ENCODE results near the gene TOPBP1. TPM values are rescaled to one million over a fixed set of nuclear protein-coding genes. Genes with fewer than 3 reads are reported as not detected.

TOPBP1 gene
- total RNA-seq (2021): 47.4 and 51.5 TPM in 2 replicates
- long read RNA-seq, full-length matches to known transcripts: 29 of 85 reads
- long read RNA-seq, partial matches to known transcripts: 43 of 85 reads
- long read RNA-seq, other reads (novel, unspliced or antisense): 13 of 85 reads

- H4K8ac ChIP-seq (replicated peaks; ENCODE audit: insufficient read length, low read depth, low read length): no peak within 1 kb of the TSS
- H2BK12ac ChIP-seq (ENCODE audit: insufficient read length, low read depth, low read length): no peak within 1 kb of the TSS
- no peak within 1 kb of the TSS for H4K91ac ChIP-seq (ENCODE audit: insufficient read length, low read depth, low read length)
- H3K23ac ChIP-seq (ENCODE audit: insufficient read length, low read depth, low read length): no peak within 1 kb of the TSS
- H3K4me3 Mint-ChIP-seq: peak within 1 kb of the TSS; percentile 91 to 92
- DNase-seq: peak; percentile 92
- WGBS (ENCODE audit: extremely low coverage, insufficient read length, low lambda C conversion rate): no CpG with 5 or more reads among the region's 58 CpGs
- 0 out of 2 replicates have a peak within 1 kb of the TSS, but pooled peaks have one; percentile 87 for H2BK15ac ChIP-seq (ENCODE audit: low read depth, low read length)
- H3K79me1 ChIP-seq (ENCODE audit: insufficient read depth, low read depth, low read length, poor library complexity, severe bottlenecking): no peaks in the 10 kb centered on the region
- peak within 1 kb of the TSS; percentile 11 for H3K27ac ChIP-seq (ENCODE audit: insufficient read length, low read depth, low read length)
- H2AK5ac ChIP-seq (ENCODE audit: insufficient read length, low read length): no peak within 1 kb of the TSS
- TF ChIP-seq CTCF (conservative IDR thresholded peaks at IDR 0.05): no peak
- H2BK20ac ChIP-seq (ENCODE audit: low read depth, low read length, poor library complexity, severe bottlenecking): no peak within 1 kb of the TSS
- no peaks in the 10 kb centered on the region for H3K27me3 ChIP-seq (ENCODE audit: insufficient read depth, low read length)
- peak within 1 kb of the TSS; percentile 93 for H3K4me2 ChIP-seq (ENCODE audit: insufficient read depth, insufficient read length, low read length)
- peaks cover 1 to 27% (median 26%) of the 10 kb centered on the region in 3 experiments; a peak in 6 of 7 replicates for H3K36me3 Mint-ChIP-seq (ENCODE audit: insufficient read depth in 1 of 3, low read depth in 3 of 3)
- H3K4ac ChIP-seq (ENCODE audit: low read depth, low read length): no peak within 1 kb of the TSS; the same call in 1 of the 2 replicates
- H2BK120ac ChIP-seq (ENCODE audit: low read depth, low read length, poor library complexity, severe bottlenecking): peak within 1 kb of the TSS; percentile 52
- H3K27ac Mint-ChIP-seq: peak within 1 kb of the TSS; percentile 96 to 97 (median 96)
- H3K23me2 ChIP-seq (ENCODE audit: insufficient read length, low read depth, low read length, poor library complexity, severe bottlenecking): peaks cover 3% of the 10 kb centered on the region
- peak within 1 kb of the TSS; percentile 64 for H3K56ac ChIP-seq (ENCODE audit: insufficient read length, low read depth, low read length)
- H3K79me2 ChIP-seq (ENCODE audit: insufficient read depth, low read length): peaks cover 2% of the 10 kb centered on the region; the same call in 1 of the 2 replicates
- H2BK5ac ChIP-seq (ENCODE audit: insufficient read length, low read length): peak within 1 kb of the TSS; percentile 90
- peak within 1 kb of the TSS; percentile 94 for H3K9ac ChIP-seq (ENCODE audit: extremely low read depth, insufficient read length, low read length)
- no peaks in the 10 kb centered on the region for H3K27me3 Mint-ChIP-seq (ENCODE audit: low read depth)
- H3K4me1 Mint-ChIP-seq: peaks cover 23 to 30% of the 10 kb centered on the region in 2 experiments
- H3K9me3 Mint-ChIP-seq: no peaks in the 10 kb centered on the region
- H3K14ac ChIP-seq (ENCODE audit: insufficient read depth, low read length): peak within 1 kb of the TSS; percentile 99
- H3K18ac ChIP-seq (ENCODE audit: insufficient read length, low read depth, low read length): peak within 1 kb of the TSS; percentile 97
- H3T11ph ChIP-seq (ENCODE audit: low read length): no peak within 1 kb of the TSS
- H4K20me1 ChIP-seq (ENCODE audit: control insufficient read depth, insufficient read depth, insufficient read length): no peaks in the 10 kb centered on the region
- H3K9me3 ChIP-seq (ENCODE audit: control insufficient read depth, low read depth, low read length): no peaks in the 10 kb centered on the region
- H3K4me1 ChIP-seq (ENCODE audit: insufficient read depth, low read length): no peaks in the 10 kb centered on the region; the same call in 1 of the 2 replicates
- peak within 1 kb of the TSS; percentile 11 for H2AFZ ChIP-seq (ENCODE audit: low read length)
- H4K5ac ChIP-seq (ENCODE audit: insufficient read length, low read depth, low read length): no peak within 1 kb of the TSS
Measured at GRCh38 chr3:133661454-133662277, at the start of gene TOPBP1. TOPBP1 (minus strand) TSS chr3:133661941; CDS start chr3:133661127, 814 bp downstream.

Data from H9 (cell line).